ENCODE data around the gene ACAP1. TPM values are rescaled to one million over a fixed set of nuclear protein-coding genes. Genes with fewer than 3 reads are reported as not detected.
A peak's percentile ranks its signal among the peaks of the same experiment; 100 is the strongest.

ACAP1 gene
- total RNA-seq, 1 donor from 2014 or later, result 2.1 TPM

- no peaks in the 10 kb centered on the region for H3K27me3 ChIP-seq (ENCODE audit: control insufficient read depth in 3 of 3, insufficient read depth in 3 of 3, low read length in 3 of 3)
- peak overlapping the region; percentile 70 to 84 (median 83) for H3K4me3 ChIP-seq (ENCODE audit: low read length in 3 of 3)
- no peaks in the 10 kb centered on the region for H3K9me3 ChIP-seq (ENCODE audit: control insufficient read depth in 3 of 3, low read length in 3 of 3)
- peak overlapping the region; percentile 75 for H3K27ac ChIP-seq (ENCODE audit: low read depth, low read length)
- H3K4me1 ChIP-seq (ENCODE audit: control insufficient read depth in 3 of 3, insufficient read depth in 3 of 3, low read length in 3 of 3), result peaks cover 8 to 15% (median 13%) of the 10 kb centered on the region in 3 donors
- peaks cover 14 to 33% (median 25%) of the 10 kb centered on the region in 3 donors for H3K36me3 ChIP-seq (ENCODE audit: control insufficient read depth in 3 of 3, insufficient read depth in 3 of 3, low read length in 3 of 3)
- peak overlapping the region; percentile 75 to 95 (median 84) for H3K9ac ChIP-seq (ENCODE audit: low read depth in 1 of 3, low read length in 3 of 3)
These were observed 57.5 kb downstream of the ACAP1 start for GRCh38 chr17:7393613-7394451.

GRCh38 chr17:7394452-7395191 is 58.3 kb downstream of the ACAP1 start, which contains the start of gene PLSCR3:
Gene PLSCR3, minus strand, starts transcription at chr17:7394525. Its CDS starts 415 bp downstream, at chr17:7394110.
- Histone ChIP-seq H3K4me1 (ENCODE audit: control insufficient read depth in 3 of 3, insufficient read depth in 3 of 3, low read length in 3 of 3) (peaks cover 8 to 15% (median 13%) of the 10 kb centered on the region in 3 donors), H3K4me3 (ENCODE audit: low read length in 3 of 3) (peak within 1 kb of the TSS; percentile 70 to 84 (median 83)), H3K9ac (ENCODE audit: low read depth in 1 of 3, low read length in 3 of 3) (peak within 1 kb of the TSS; percentile 75 to 95 (median 86)), H3K27ac (ENCODE audit: low read depth, low read length) (peak within 1 kb of the TSS; percentile 75), H3K9me3 (ENCODE audit: control insufficient read depth in 3 of 3, low read length in 3 of 3) (no peaks in the 10 kb centered on the region), H3K27me3 (ENCODE audit: control insufficient read depth in 3 of 3, insufficient read depth in 3 of 3, low read length in 3 of 3) (no peaks in the 10 kb centered on the region), H3K36me3 (ENCODE audit: control insufficient read depth in 3 of 3, insufficient read depth in 3 of 3, low read length in 3 of 3) (peaks cover 9 to 25% (median 18%) of the 10 kb centered on the region in 3 donors)

- Histone ChIP-seq H3K27me3 (ENCODE audit: control insufficient read depth in 3 of 3, insufficient read depth in 3 of 3, low read length in 3 of 3) (no peaks in the 10 kb centered on the region), H3K9me3 (ENCODE audit: control insufficient read depth in 3 of 3, low read length in 3 of 3) (no peaks in the 10 kb centered on the region), H3K9ac (ENCODE audit: low read depth in 1 of 3, low read length in 3 of 3) (no peak overlapping the region), H3K27ac (ENCODE audit: low read depth, low read length) (no peak overlapping the region), H3K4me1 (ENCODE audit: control insufficient read depth in 3 of 3, insufficient read depth in 3 of 3, low read length in 3 of 3) (peaks cover 8 to 13% (median 12%) of the 10 kb centered on the region in 3 donors), H3K4me3 (ENCODE audit: low read length in 3 of 3) (no peak overlapping the region), H3K36me3 (ENCODE audit: control insufficient read depth in 3 of 3, insufficient read depth in 3 of 3, low read length in 3 of 3) (peaks cover 2 to 12% (median 9%) of the 10 kb centered on the region in 3 donors)
These were observed 59.8 kb downstream of the ACAP1 start for GRCh38 chr17:7396147-7396546.

GRCh38 chr17:7398612-7399011 is 62.3 kb downstream of the ACAP1 start:
- no peaks in the 10 kb centered on the region for H3K9me3 ChIP-seq (ENCODE audit: control insufficient read depth in 3 of 3, low read length in 3 of 3)
- peaks cover 16 to 17% (median 16%) of the 10 kb centered on the region in 3 donors for H3K4me1 ChIP-seq (ENCODE audit: control insufficient read depth in 3 of 3, insufficient read depth in 3 of 3, low read length in 3 of 3)
- H3K4me3 ChIP-seq (ENCODE audit: low read length in 3 of 3), result no peak overlapping the region
- no peaks in the 10 kb centered on the region for H3K27me3 ChIP-seq (ENCODE audit: control insufficient read depth in 3 of 3, insufficient read depth in 3 of 3, low read length in 3 of 3)
- H3K36me3 ChIP-seq (ENCODE audit: control insufficient read depth in 3 of 3, insufficient read depth in 3 of 3, low read length in 3 of 3), result no peaks in the 10 kb centered on the region
- H3K27ac ChIP-seq (ENCODE audit: low read depth, low read length), result no peak overlapping the region
- no peak overlapping the region for H3K9ac ChIP-seq (ENCODE audit: low read depth in 1 of 3, low read length in 3 of 3)

Small RNA genes within 50 kb of the gene (small RNA-seq; reads per million reads assigned to genes)
- not detected for gene AC026954.2

Other genes with a start within 250 kb of the ACAP1 start
- not detected for gene ASGR2, start 221.7 kb upstream of the ACAP1 start, total RNA-seq
- gene ASGR1, start 157.2 kb upstream of the ACAP1 start, total RNA-seq, result 1.0 TPM
- gene DLG4, start 116.7 kb upstream of the ACAP1 start, total RNA-seq, result 7.3 TPM
- gene ACADVL, start 116.6 kb upstream of the ACAP1 start, total RNA-seq, result 119 TPM
- gene DVL2, start 102.0 kb upstream of the ACAP1 start, total RNA-seq, result 63.2 TPM
- 30.3 TPM for gene PHF23, start 97.1 kb upstream of the ACAP1 start, total RNA-seq
- gene GABARAP, start 94.1 kb upstream of the ACAP1 start, total RNA-seq, result 259 TPM
- 39.7 TPM for gene CTDNEP1, start 84.8 kb upstream of the ACAP1 start, total RNA-seq
- gene ELP5, start 84.3 kb upstream of the ACAP1 start, total RNA-seq, result 28.2 TPM
- gene CLDN7, start 74.1 kb upstream of the ACAP1 start, total RNA-seq, result not detected
- gene SLC2A4, start 54.8 kb upstream of the ACAP1 start, total RNA-seq, result 34.4 TPM
- gene YBX2, start 41.9 kb upstream of the ACAP1 start, total RNA-seq, result 0.52 TPM
- gene EIF5A, start 28.9 kb upstream of the ACAP1 start, total RNA-seq, result 185 TPM
- 24.5 TPM for gene GPS2, start 21.2 kb upstream of the ACAP1 start, total RNA-seq
- gene NEURL4, start 7.2 kb upstream of the ACAP1 start, total RNA-seq, result 19.8 TPM
- gene KCTD11, start 15.6 kb downstream of the ACAP1 start, total RNA-seq, result 4.2 TPM
- not detected for gene TMEM95, start 18.6 kb downstream of the ACAP1 start, total RNA-seq
- not detected for gene TNK1, start 44.6 kb downstream of the ACAP1 start, total RNA-seq
- gene PLSCR3, start 58.0 kb downstream of the ACAP1 start, total RNA-seq, result 10.4 TPM
- 149 TPM for gene TMEM256, start 67.6 kb downstream of the ACAP1 start, total RNA-seq
- gene NLGN2, start 71.3 kb downstream of the ACAP1 start, total RNA-seq, result 3.1 TPM
- not detected for gene SPEM1, start 83.8 kb downstream of the ACAP1 start, total RNA-seq
- gene SPEM2, start 89.1 kb downstream of the ACAP1 start, total RNA-seq, result not detected
- not detected for gene SPEM3, start 92.3 kb downstream of the ACAP1 start, total RNA-seq
- gene TMEM102, start 98.9 kb downstream of the ACAP1 start, total RNA-seq, result 0.52 TPM
- 1.0 TPM for gene FGF11, start 103.0 kb downstream of the ACAP1 start, total RNA-seq
- 31.3 TPM for gene CHRNB1, start 108.5 kb downstream of the ACAP1 start, total RNA-seq
- gene ZBTB4, start 143.1 kb downstream of the ACAP1 start, total RNA-seq, result 10.4 TPM
- gene SLC35G6, start 144.9 kb downstream of the ACAP1 start, total RNA-seq, result not detected
- gene POLR2A, start 147.8 kb downstream of the ACAP1 start, total RNA-seq, result 91.3 TPM
- gene TNFSF12, start 212.5 kb downstream of the ACAP1 start, total RNA-seq, result 4.7 TPM
- 2.1 TPM for gene TNFSF13, start 222.2 kb downstream of the ACAP1 start, total RNA-seq
- 31.3 TPM for gene SENP3, start 225.4 kb downstream of the ACAP1 start, total RNA-seq
- gene CD68, start 243.1 kb downstream of the ACAP1 start, total RNA-seq, result 4.2 TPM
- gene MPDU1, start 247.3 kb downstream of the ACAP1 start, total RNA-seq, result 26.1 TPM

Data from skeletal muscle tissue (tissue), 5 donors.